Cardiac muscle cell (in vitro differentiated cells and primary cell): ENCODE results near the gene TALDO1. TPM values are rescaled to one million over a fixed set of nuclear protein-coding genes. Genes with fewer than 3 reads are reported as not detected.

Experiments
- DNase-seq, 2 donors: peaks; one replicate each; pipeline versions ENCODE4 v3.0.0 to v3.0.0-alpha.2; 2010 to 2017; ENCODE audit warnings: low read depth in 1 of 2, low spot score in 1 of 2
- H3K27ac ChIP-seq: fragments of 200-600 bp; sonication (generic); 2 replicates; pipeline ENCODE4 v1.5.1; 2016
- H3K27me3 ChIP-seq: fragments of 200-600 bp; sonication (generic); 2 replicates; pipeline ENCODE4 v1.6.0; 2016; ENCODE audit warnings: control low read depth
- H3K36me3 ChIP-seq: fragments of 200-600 bp; sonication (generic); 2 replicates; pipeline ENCODE4 v1.5.1; 2016; ENCODE audit warnings: control low read depth
- H3K4me1 ChIP-seq: fragments of 200-600 bp; sonication (generic); 2 replicates; pipeline ENCODE4 v1.8.1; 2017; ENCODE audit warnings: low read depth, mild to moderate bottlenecking, mixed run types
- H3K4me3 ChIP-seq: fragments of 200-600 bp; sonication (generic); 2 replicates; pipeline ENCODE4 v1.5.1; 2016; ENCODE audit warnings: mild to moderate bottlenecking
- H3K9me3 ChIP-seq: fragments of 200-600 bp; sonication (generic); 2 replicates; pipeline ENCODE4 v1.5.1; 2017; ENCODE audit warnings: low read depth, mild to moderate bottlenecking, control low read depth
- CTCF ChIP-seq: IDR thresholded peaks from 2 replicates; pipeline ENCODE4 v1.5.1; 2012; ENCODE audit warnings: low read depth, mild to moderate bottlenecking, low read length
- polyA plus RNA-seq: library from polyadenylated mRNA; unstranded; fragments of >200 nt; fragmentation: Nextera tagmentation; extraction: Ambion mirVana; gene quantifications from 2 replicates; pipeline ENCODE4 v1.2.1, GENCODE V29; 2016
- total RNA-seq: library from RNA; depleted of rRNA; stranded (reverse); fragments of >200 nt; gene quantifications from 2 replicates; pipeline ENCODE4 v1.2.3, GENCODE V29; 2016

TALDO1 gene
- total and polyA plus RNA-seq, 2 experiments from 2014 or later = 144 to 174 TPM

GRCh38 chr11:705646-706438, 41.4 kb upstream of the TALDO1 start, which contains the start of gene EPS8L2:
Gene EPS8L2, plus strand, starts transcription at chr11:706231. Its CDS starts 3,177 bp downstream, at chr11:709408.
- Histone ChIP-seq H3K27ac (no peak within 1 kb of the TSS), H3K36me3 (no peaks in the 10 kb centered on the region), H3K4me1 (peaks cover 13% of the 10 kb centered on the region), H3K27me3 (peaks cover 16% of the 10 kb centered on the region), H3K4me3 (peak within 1 kb of the TSS; percentile 31), H3K9me3 (no peaks in the 10 kb centered on the region)
- no peak for DNase-seq
- TF ChIP-seq CTCF = no peak

- peaks cover 16% of the 10 kb centered on the region for H3K27me3 ChIP-seq
- H3K27ac ChIP-seq = no peak overlapping the region
- TF ChIP-seq CTCF = no peak
- peaks cover 13% of the 10 kb centered on the region for H3K4me1 ChIP-seq
- H3K9me3 ChIP-seq = no peaks in the 10 kb centered on the region
- H3K36me3 ChIP-seq = no peaks in the 10 kb centered on the region
- DNase-seq = peak in 1 of 2 donors; percentile 22
- H3K4me3 ChIP-seq = peak overlapping the region; percentile 31
Measured at GRCh38 chr11:706439-706956, 40.8 kb upstream of the TALDO1 start.

- H3K27me3 ChIP-seq = peaks cover 16% of the 10 kb centered on the region
- H3K36me3 ChIP-seq = no peaks in the 10 kb centered on the region
- no peak overlapping the region for H3K27ac ChIP-seq
- peaks cover 13% of the 10 kb centered on the region for H3K4me1 ChIP-seq
- TF ChIP-seq CTCF = no peak
- H3K4me3 ChIP-seq = no peak overlapping the region
- H3K9me3 ChIP-seq = no peaks in the 10 kb centered on the region
- DNase-seq = no peak
Measured at GRCh38 chr11:706957-707816, 40.1 kb upstream of the TALDO1 start.

GRCh38 chr11:707817-708420, 39.3 kb upstream of the TALDO1 start:
- H3K27me3 ChIP-seq = peaks cover 16% of the 10 kb centered on the region

More at GRCh38 chr11:707817-708420, 39.3 kb upstream of the TALDO1 start:
- Histone ChIP-seq H3K9me3 (no peaks in the 10 kb centered on the region), H3K36me3 (no peaks in the 10 kb centered on the region), H3K27ac (no peak overlapping the region), H3K4me3 (no peak overlapping the region), H3K4me1 (peaks cover 13% of the 10 kb centered on the region)
- peak in 1 of 2 donors; percentile 25 for DNase-seq
- TF ChIP-seq CTCF = no peak
